GM13977 (cell line): ENCODE data around the gene RNF141.
A peak's percentile ranks its signal among the peaks of the same experiment; 100 is the strongest.

ENCODE experiments used
- DNase-seq: peaks from one replicate; pipeline ENCODE4 v3.0.0; 2012; ENCODE audit warnings: low spot score
- in situ Hi-C: fragments of 300-500 bp; cut with MboI; formaldehyde crosslinking; loops from one replicate; pipeline ENCODE4 v1.12.0; 2022; ENCODE audit warnings: low sequenced_read_pairs, low pct_unique_long_range_greater_than_20kb, mixed read lengths, inconsistent platforms; ENCODE audit not compliant: unreplicated experiment
- TF ChIP-seq, protein P1 (sequence below): IDR thresholded peaks from 2 replicates; pipeline ENCODE4 v1.5.1; 2012; ENCODE audit warnings: mild to moderate bottlenecking, control low read depth; ENCODE audit not compliant: insufficient read depth; ENCODE audit errors: extremely low read depth, missing control alignments

Gene RNF141

DNA sequence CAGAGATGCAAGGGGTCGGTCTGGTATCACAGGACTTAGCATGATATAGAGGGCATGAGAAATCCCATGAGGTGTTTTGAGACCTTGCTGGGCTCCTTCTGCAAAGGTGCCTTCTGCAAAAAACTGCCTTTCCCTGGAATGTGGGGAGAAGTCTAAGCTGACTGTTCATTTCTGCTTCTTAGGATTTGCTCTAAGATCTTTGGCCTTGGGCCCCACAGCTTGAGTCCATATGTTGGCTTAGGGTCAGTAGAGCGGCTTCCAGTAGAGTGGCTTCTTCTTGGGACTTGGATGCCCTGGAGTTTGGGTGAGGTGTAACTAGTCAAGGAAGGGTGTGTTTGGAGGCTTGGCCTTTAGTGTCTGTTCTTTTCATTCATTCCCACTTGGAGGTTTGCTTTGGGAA, 48.9 kb downstream of the RNF141 start:
- DNase-seq, result no peak
- TF ChIP-seq, protein P1, sequence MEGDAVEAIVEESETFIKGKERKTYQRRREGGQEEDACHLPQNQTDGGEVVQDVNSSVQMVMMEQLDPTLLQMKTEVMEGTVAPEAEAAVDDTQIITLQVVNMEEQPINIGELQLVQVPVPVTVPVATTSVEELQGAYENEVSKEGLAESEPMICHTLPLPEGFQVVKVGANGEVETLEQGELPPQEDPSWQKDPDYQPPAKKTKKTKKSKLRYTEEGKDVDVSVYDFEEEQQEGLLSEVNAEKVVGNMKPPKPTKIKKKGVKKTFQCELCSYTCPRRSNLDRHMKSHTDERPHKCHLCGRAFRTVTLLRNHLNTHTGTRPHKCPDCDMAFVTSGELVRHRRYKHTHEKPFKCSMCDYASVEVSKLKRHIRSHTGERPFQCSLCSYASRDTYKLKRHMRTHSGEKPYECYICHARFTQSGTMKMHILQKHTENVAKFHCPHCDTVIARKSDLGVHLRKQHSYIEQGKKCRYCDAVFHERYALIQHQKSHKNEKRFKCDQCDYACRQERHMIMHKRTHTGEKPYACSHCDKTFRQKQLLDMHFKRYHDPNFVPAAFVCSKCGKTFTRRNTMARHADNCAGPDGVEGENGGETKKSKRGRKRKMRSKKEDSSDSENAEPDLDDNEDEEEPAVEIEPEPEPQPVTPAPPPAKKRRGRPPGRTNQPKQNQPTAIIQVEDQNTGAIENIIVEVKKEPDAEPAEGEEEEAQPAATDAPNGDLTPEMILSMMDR, result no peak
- in situ Hi-C loops, result no loop called here

DNA sequence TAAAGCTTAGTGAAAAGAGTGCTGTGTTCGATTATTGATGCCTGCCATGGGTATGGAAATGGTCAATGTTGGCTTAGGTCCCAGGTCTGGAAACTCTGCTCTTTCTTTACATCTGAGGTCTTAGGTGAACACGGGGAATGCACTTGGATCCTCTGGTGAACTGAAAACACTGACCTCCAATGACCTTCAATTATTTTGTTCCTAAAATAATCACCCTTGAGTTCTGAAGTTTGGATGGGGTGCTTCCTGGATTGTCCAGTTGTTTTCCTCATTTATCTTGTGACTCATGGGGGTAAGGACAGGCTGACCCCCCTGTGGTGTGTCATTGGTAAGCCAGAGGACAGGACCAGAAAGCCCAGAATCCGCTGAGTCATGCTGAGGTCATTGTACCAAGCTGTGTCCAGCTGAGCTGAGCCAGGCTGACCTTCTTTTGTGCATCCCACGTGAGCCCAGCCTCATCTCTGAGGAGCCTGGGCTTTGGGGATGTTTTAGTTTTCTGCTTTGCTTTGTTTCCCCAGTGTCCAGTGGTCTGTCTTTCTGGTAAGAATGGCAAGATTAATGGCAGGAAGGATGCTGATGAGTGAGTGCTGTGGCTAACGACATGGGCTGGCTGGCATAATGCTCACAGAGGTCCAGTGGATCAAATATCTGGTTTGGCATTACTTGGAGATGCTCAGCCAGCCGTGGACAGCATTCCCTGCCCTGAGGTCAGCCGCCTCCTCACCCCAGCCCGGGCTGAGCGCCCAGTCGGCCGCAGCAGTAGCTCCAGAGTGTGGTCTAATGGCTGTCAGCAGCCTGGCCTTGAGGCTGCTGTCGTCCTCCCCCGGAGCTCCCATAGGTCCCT, 50.4 kb downstream of the RNF141 start:
- no peak for DNase-seq
- TF ChIP-seq, protein P1, result no peak
- in situ Hi-C loops, result no loop called here

DNA sequence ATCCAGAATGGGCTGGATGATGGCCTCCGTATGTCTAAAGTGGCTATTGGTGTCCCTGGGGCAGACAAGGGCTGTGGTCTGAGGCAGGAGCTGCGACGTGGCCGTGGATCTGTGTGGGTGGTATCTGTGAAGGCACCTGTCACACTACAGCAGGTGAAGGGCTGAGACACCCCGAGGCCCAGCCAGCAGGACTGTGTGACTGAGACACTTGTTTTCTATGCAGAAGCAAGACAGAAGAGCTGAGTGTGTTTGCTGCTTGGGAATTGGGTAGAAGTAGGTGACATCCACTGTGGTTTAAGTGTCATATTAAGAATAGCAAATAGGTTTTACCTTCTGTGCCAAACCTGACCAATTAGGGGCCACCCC, 51.0 kb downstream of the RNF141 start:
- in situ Hi-C loops, result no loop called here
- no peak for DNase-seq
- TF ChIP-seq, protein P1, result no peak

DNA sequence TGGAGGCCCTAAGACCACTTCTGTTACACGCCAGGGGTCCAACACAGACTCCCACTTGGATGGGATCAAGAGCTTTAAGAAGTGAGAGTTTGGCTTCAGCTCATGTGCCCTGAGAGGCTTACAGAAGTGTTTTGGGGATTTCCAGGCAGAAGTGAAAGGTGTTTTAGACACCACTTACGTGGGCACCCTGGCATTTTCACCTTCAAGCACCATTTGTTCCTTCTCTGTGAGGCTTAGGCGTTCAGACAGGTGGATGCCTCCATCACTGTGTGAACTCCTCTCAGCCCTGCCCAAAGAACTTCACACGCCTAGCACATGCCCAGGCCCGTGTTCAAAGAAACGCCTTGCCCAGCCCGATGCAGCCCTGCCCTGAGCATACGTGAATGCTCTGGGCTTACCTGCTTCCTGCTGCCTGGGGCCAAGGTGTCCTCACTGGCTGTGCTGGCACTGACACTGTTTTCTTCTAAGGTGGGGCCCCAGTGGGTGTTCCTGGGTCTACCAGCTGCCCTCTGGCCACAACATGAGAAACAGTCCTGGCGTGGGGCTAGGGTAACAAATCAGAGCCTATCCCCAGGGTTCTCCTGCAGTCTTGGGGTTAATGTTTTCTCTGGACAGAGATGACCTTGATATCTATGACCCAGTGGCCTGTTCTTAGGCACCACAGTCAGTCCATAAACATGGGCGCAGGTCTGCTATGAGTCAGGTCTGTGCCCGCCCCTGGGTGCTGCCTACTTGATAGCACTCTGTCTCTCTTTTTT, 51.9 kb downstream of the RNF141 start:
- DNase-seq, result peak; percentile 66
- in situ Hi-C loops, result no loop called here
- TF ChIP-seq, protein P1, result no peak

DNA sequence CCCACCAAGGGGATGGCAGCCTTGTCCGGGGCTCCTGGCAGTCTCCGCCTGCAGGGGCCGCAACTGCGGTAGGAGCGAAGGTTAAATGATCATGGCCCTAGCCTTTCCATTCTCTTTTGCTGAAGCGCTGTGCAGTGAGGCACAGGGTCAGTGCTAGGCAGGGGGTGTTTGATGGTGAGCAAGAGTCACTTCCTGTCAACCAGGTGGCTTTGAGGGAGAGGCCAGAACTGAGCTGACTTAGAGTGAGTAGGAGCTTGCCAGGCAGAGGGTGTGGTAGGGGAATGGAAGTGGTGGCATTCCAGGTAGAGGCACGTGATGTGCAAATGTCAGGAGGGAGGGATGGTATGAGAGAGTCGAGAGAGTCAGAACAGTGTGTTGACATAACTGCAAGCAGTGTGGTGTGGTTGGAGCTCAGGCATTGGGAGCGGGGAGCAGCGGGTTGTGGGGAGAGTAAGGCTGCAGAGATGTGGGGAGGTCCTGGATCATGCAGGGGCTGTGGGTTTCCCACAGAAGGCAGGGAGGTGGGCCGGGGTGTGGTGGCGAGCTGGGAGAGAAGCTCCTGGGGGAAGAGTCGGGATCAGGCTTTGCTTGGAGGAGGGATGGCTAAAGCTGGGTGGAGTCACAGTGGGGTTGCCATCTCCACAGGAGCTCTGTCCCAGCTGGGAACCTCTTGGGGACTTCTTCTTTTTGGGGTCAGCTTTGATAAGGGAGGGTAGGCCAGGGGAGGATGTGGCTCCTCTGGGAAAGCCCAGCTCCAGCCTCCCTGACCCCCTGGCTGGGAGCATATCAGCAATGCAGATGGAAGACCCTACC, 52.7 kb downstream of the RNF141 start:
- no peak for DNase-seq

More for the DNA sequence above, 52.7 kb downstream of the RNF141 start:
- in situ Hi-C loops, result no loop called here
- TF ChIP-seq, protein P1, result no peak
